GM12872 (cell line): ENCODE results near the gene PFKL.

ENCODE experiments used
- TF ChIP-seq, protein P1 (sequence below): IDR thresholded peaks from 3 replicates; pipeline ENCODE4 v1.5.1; 2011; ENCODE audit warnings: low read depth, mild to moderate bottlenecking, low read length, moderate library complexity; ENCODE audit not compliant: insufficient read depth

PFKL gene

DNA sequence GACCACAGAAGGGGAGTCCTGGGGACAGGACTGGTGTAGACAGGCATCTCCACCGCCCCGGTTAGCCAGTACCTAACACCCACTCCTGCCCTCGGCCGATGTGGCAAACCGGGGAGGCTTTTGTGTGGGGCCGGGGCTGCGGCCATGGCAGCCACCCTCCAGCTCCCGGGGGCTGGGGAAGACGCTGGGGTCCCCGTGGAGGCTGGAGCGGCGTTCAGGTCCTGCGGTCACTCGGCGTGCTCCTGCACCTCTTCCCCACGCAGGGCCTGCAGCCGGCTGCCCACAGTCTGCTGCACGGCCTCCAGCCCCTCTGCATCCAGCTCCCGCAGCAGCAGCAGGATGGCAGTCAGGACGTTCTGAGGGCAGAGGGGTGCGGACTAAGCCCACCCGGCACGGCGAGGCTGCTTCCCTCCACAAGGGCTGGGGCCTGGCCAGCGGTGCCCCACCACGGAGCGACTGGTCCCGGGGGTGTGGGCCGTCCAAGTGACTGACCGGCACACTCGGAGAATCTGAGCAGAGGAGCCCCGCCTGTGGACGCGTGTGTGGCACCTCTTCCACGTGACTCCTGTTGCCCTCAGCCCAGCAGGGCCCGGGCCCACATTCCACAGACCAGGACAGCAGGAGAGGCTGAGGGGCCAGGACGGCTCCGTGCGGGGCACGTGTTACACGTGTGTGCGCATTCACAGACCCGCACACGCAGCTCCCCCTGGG lies 30.3 kb downstream of the PFKL start:
- TF ChIP-seq, protein P1, sequence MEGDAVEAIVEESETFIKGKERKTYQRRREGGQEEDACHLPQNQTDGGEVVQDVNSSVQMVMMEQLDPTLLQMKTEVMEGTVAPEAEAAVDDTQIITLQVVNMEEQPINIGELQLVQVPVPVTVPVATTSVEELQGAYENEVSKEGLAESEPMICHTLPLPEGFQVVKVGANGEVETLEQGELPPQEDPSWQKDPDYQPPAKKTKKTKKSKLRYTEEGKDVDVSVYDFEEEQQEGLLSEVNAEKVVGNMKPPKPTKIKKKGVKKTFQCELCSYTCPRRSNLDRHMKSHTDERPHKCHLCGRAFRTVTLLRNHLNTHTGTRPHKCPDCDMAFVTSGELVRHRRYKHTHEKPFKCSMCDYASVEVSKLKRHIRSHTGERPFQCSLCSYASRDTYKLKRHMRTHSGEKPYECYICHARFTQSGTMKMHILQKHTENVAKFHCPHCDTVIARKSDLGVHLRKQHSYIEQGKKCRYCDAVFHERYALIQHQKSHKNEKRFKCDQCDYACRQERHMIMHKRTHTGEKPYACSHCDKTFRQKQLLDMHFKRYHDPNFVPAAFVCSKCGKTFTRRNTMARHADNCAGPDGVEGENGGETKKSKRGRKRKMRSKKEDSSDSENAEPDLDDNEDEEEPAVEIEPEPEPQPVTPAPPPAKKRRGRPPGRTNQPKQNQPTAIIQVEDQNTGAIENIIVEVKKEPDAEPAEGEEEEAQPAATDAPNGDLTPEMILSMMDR = no peak

DNA sequence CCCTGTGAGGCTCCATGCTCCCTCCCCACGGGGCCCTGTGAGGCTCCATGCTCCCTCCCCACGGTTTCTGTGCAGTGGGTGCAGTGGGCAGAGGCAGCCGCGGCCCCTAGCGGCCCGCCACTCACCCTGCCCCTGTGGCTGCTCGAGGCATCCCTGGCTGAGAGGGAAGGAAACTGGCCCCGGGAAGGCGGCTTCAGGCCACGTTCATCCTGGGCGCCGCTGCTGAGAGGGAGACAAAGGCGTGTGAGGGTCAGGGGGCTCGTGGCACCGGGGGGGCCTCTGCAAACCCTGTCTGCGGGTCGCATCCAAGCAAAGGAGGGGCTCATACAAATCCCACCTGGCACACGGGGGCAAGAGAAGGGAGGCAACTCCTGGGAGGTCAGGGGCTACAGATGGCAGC lies 30.8 kb downstream of the PFKL start:
- TF ChIP-seq, protein P1 = no peak

DNA sequence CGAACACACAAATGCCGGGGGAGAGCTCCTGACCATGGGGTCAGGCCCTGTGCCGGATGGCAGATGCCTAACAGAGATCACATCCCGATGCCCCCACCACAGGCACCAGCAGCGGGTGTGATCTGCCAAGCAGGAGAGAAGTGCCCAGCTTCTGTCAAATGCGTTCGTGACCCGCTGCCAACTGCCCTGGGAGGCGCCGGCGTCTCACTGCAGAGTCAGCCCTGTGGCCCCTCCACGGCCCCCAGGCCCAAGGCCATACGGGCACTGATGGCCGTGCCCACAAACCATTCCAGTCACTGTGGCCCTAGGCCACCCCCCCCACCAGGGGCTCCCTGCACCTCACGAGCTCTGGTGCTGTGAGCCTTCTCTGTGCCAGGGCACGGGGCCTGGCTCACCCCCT lies 31.4 kb downstream of the PFKL start:
- TF ChIP-seq, protein P1 = no peak

DNA sequence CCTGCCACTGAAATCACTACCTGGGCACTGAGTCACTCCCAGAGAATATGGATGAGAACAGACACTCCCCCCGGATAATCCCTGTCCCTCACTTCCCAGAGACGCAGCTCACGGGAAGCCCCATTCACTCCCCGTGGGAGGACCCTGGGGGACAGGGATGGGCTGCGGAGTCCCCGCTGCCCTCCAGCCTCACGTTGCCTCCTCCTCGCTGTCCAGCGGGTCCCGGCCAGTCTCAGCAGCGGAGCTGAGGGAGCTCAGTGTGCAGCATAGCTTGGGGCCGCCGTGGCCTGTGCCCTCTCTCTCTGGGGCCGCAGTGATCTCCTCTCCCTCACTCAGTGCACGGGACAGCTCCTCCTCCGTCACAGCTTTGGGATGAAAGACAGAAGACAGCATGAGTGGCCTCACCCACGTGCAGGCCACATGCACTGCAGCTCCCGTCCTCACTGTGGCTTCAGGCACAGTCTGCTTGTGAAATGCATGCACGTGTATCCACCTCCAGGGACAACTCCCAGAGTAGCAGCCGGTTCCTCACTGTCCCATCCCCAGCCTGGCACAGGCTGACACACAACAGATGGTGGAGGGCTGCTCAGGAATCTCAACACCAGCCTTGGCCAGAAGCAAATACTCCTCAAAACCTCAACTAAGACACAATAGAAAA lies 31.9 kb downstream of the PFKL start:
- TF ChIP-seq, protein P1 = no peak

DNA sequence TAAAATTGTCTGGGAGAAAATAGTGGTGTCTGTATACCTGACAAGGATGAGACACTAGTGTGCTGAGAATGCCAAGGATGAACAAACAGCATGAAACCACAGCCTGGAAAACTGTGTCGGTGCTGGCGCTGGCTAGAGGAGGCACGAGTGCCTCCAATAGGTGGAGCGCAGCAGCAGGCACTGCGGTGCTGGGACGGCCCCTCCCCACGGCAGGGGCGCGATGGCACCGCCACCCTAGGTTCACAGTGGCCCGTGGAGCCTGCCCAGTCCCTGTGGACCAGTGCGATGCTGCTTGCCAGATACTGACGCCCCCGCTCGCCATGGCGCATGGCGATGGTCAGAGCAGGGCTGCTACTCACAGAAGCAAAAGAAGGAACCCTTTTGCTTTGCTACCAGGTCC lies 32.5 kb downstream of the PFKL start:
- TF ChIP-seq, protein P1 = no peak

DNA sequence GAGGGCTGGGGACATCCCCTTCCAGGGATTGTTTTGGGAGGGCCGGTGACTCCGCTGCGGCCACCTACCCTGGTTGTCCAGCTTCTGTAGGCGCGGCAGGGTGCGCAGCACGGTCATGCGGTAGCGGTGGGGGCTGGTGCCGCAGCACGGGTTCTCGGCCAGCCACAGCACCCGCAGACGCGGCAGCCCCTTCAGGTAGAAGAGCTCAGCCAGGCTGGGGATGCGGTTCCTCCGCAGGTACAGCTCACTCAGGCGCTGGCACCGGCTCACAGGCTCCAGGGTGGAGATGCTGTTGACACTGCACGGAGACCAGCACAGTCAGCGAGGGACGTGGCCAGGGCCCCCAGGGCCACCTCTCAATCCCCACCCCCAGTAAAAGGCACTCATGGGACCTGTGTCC lies 33.1 kb downstream of the PFKL start:
- TF ChIP-seq, protein P1 = no peak

DNA sequence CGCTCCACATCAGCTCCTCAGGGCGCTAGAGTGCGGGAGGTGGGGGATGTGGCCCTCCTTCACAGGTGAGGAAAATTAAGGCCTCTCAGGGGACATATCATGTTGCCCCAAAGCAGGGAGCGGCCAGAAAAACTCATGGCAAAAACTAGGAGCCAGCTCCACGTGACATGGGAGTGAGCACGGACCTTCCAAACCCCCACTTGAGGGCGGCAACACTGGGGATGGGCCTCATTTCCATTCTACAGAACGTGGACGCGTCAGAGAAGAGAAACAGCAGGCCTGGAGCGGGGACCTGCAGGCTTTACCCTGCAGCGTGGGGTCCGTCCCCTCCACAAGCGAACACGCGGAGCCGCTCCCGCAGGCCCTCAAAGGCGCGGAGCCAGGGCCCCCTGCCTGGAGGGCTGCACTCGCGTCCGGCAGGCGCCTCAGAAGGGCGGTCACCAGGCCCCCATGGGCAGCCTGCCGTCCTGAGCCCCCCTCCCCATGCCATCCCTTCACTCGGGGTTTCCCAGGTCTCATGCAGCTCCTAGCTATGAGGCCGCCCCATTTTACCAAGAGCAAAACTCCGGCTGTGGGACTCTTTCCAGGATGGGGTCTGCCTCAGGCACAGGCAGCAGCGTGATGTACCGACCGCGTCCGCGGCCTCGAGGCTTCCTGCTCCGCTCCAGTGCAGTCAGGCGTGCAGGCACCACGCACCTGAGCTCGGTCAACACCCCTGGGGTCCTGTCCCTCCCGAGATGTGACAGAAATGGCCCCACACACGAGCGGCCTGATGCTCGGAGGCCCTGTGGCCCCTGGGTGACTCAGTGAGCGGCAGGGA lies 33.9 kb downstream of the PFKL start:
- TF ChIP-seq, protein P1 = no peak
